NT2/D1 (cell line): Measurements from ENCODE around the gene APP.

Source experiments
- DNase-seq: peaks from one replicate; pipeline ENCODE4 v3.0.0-alpha.2; 2011; ENCODE audit warnings: low read depth, low spot score
- H3K27me3 ChIP-seq: 2 replicates; pipeline ENCODE4 v1.6.0; 2011; ENCODE audit warnings: mild to moderate bottlenecking; ENCODE audit not compliant: insufficient read length, insufficient read depth
- H3K36me3 ChIP-seq: 2 replicates; pipeline ENCODE4 v1.6.1; 2011; ENCODE audit warnings: mild to moderate bottlenecking, low read length, mixed read lengths; ENCODE audit not compliant: insufficient read depth, insufficient read length
- H3K4me1 ChIP-seq: 2 replicates; pipeline ENCODE4 v1.5.1; 2011; ENCODE audit not compliant: insufficient read depth, insufficient read length
- H3K4me3 ChIP-seq: 2 replicates; pipeline ENCODE4 v1.5.1; 2011; ENCODE audit warnings: low read depth; ENCODE audit not compliant: insufficient read length
- H3K9ac ChIP-seq: 2 replicates; pipeline ENCODE4 v1.6.0; 2011; ENCODE audit warnings: low read depth; ENCODE audit not compliant: insufficient read length
- H3K9me3 ChIP-seq: 2 replicates; pipeline ENCODE4 v1.5.1; 2011; ENCODE audit warnings: mild to moderate bottlenecking, low read length; ENCODE audit not compliant: insufficient read depth
- SUZ12 ChIP-seq: IDR thresholded peaks from 2 replicates; pipeline ENCODE4 v1.6.1; 2011; ENCODE audit not compliant: insufficient read length, insufficient read depth; ENCODE audit errors: extremely low read depth
- YY1 ChIP-seq: IDR thresholded peaks from 2 replicates; pipeline ENCODE4 v1.6.1; 2011; ENCODE audit not compliant: insufficient read length, insufficient read depth
- ZNF274 ChIP-seq: IDR thresholded peaks from 2 replicates; pipeline ENCODE4 v1.6.1; 2011; ENCODE audit warnings: mild to moderate bottlenecking, low read depth, low read length

Gene APP

DNA sequence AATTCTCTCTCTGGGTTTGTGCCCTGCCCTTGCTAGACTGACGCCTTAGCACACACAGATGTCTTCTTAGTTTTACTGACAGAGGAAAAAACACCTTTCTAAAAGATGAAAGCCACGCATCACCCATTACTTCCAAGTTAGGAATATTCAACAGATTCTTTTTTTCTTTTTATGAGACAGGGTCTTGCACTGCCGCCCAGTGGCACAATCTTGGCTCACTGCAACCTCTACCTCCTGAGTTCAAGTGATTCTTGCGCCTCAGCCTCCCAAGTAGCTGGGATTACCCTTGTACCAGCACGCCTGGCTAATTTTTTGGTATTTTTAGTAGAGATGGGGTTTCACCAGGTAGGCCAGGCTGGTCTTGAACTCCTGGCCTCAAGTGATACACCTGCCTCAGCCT, 169.2 kb downstream of the APP start:
- peaks cover 63% of the 10 kb centered on the region for H3K36me3 ChIP-seq
- no peak for DNase-seq
- TF ChIP-seq ZNF274 (no peak), SUZ12 (no peak), YY1 (no peak)
- H3K9ac ChIP-seq = no peak overlapping the region
- no peak overlapping the region for H3K4me3 ChIP-seq
- H3K27me3 ChIP-seq = no peaks in the 10 kb centered on the region
- peaks cover 8% of the 10 kb centered on the region for H3K4me1 ChIP-seq
- no peaks in the 10 kb centered on the region for H3K9me3 ChIP-seq

DNA sequence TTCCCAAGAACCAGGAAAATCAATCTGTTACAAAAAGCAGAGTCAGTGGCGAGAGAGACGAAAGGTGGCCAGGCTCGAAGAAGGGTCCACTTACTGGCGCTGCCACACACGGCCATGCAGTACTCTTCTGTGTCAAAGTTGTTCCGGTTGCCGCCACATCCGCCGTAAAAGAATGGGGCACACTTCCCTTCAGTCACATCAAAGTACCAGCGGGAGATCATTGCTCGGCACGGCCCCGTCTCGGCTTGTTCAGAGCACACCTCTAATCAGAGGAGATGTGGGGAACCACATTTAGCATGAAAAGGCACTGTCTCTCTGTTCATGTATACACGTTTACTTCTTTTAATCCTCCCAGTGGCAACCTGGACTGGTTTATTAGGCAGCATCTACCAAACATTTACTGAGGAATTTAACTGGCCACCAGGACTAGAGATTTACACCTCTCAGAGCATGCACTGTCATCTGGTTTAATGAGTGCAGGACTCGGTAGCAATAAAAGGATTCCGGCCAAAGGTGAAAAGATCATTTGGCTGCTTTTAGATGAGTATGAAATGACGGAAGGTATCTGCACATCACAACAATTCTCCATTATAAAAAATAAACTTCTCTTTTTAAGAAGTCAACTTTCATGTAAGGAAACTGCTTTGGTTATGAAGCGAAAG, 170.5 kb downstream of the APP start:
- H3K4me3 ChIP-seq = no peak overlapping the region
- H3K27me3 ChIP-seq = no peaks in the 10 kb centered on the region
- H3K4me1 ChIP-seq = peaks cover 8% of the 10 kb centered on the region
- no peak overlapping the region for H3K9ac ChIP-seq
- H3K36me3 ChIP-seq = peaks cover 70% of the 10 kb centered on the region
- DNase-seq = no peak
- no peaks in the 10 kb centered on the region for H3K9me3 ChIP-seq
- no peak for TF ChIP-seq SUZ12

DNA sequence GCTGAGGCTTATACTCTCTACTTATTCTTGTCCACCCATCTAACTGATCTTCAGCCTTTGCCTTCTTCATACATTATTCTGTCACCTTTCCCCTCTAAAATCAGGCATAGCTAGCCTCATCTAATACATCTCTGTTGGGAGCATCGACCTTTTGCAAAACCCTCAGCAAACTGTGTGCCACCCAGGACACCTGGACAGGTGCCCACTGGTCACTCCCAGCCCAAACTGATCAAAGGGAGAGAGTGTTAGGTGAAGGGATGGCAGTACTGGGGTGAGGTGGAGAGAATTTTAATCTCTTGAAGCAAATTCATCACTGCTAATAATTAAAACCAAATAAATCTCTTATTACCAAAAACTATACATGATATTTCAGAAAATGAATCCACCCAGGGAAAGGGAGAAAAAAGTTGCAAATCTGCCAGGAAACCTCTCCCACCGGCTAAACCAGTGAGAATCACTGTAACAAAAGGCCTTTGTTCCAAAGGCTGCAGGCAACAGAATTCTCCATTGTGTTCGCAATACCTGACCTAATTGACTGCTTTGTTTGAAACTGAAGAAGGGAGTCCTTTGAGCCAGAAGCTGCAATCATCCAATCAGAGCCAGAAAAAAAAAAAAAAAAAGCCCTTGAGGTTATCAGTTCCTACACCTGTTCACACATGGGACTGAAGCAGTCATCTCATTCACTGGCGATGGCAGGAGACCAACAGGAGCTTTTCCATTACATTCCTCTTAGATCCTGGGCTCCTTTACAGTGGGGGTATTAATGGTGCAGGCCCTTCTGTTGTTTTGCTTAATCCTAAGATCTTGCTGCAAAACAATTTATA, 172.6 kb downstream of the APP start:
- peaks cover 8% of the 10 kb centered on the region for H3K4me1 ChIP-seq
- no peak overlapping the region for H3K9ac ChIP-seq
- H3K36me3 ChIP-seq = peaks cover 77% of the 10 kb centered on the region
- no peaks in the 10 kb centered on the region for H3K27me3 ChIP-seq
- H3K9me3 ChIP-seq = no peaks in the 10 kb centered on the region
- peak; percentile 83 for DNase-seq
- TF ChIP-seq ZNF274 = no peak
- TF ChIP-seq SUZ12 = no peak
- TF ChIP-seq YY1 = no peak
- no peak overlapping the region for H3K4me3 ChIP-seq

DNA sequence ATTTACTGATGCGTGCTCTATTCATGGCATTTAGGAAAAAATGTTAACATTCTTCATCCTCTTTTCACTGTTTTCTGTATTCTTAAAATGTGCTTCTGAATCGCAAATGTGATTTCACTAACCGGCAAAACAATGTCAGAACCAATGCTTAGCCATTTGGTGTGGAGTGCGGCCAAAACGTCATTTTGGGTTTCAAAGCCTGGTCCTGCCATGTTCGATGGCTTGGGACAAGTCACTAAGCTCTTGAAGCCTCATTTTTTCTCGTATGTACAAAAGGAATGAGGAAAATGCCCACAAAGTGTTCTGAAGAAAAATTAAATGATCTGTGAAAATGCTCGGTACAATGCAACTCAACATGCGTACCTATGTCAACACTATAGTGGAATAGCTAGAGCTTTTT, 175.3 kb downstream of the APP start:
- TF ChIP-seq SUZ12 (no peak), ZNF274 (no peak), YY1 (no peak)
- Histone ChIP-seq H3K27me3 (no peaks in the 10 kb centered on the region), H3K4me3 (no peak overlapping the region), H3K9me3 (no peaks in the 10 kb centered on the region), H3K4me1 (peaks cover 8% of the 10 kb centered on the region), H3K9ac (no peak overlapping the region), H3K36me3 (peaks cover 65% of the 10 kb centered on the region)
- DNase-seq = no peak

DNA sequence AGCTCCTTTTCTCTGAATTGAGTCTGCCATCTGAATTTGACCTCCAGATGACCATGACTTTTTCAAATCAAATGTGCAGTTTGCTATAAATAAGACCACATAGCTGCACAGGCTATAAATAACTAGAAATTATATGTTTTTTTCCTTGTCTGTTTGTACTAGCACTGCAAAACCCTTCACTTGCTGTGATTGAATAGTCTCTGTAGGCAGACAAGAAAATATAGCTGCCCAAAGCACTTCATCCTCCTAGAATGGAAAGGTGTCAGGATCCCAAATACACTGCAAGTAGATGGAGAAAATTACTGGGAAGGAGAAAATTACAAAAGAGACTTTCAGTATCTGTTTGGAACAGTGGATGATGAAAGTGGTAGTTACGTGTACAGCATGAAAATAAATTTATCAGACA, 175.8 kb downstream of the APP start:
- Histone ChIP-seq H3K4me1 (peaks cover 6% of the 10 kb centered on the region), H3K9ac (no peak overlapping the region), H3K9me3 (no peaks in the 10 kb centered on the region), H3K27me3 (no peaks in the 10 kb centered on the region), H3K36me3 (peaks cover 60% of the 10 kb centered on the region), H3K4me3 (no peak overlapping the region)
- TF ChIP-seq YY1 (no peak), ZNF274 (no peak), SUZ12 (no peak)
- DNase-seq = no peak

DNA sequence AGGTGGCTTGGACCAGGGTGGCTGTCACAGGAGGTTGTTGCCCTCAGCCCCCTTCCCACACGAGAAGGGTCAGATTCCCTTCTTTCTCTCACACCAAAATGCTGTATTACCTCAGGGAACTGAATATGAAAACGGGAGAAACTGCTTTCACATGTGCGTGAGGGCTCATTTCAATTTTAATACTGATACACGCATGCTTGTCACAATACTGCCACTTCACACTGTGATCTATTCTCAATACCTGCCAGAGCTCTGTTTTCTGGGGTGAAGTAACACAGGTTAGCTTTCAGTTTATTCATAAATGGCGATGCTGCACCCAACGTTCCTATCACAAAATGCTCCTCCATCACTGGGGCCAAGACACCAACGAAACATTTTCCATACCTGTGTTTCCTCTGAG, 181.8 kb downstream of the APP start:
- Histone ChIP-seq H3K4me1 (no peaks in the 10 kb centered on the region), H3K9ac (no peak overlapping the region), H3K4me3 (no peak overlapping the region), H3K27me3 (no peaks in the 10 kb centered on the region), H3K36me3 (peaks cover 37% of the 10 kb centered on the region), H3K9me3 (no peaks in the 10 kb centered on the region)
- no peak for DNase-seq
- TF ChIP-seq YY1 = no peak
- no peak for TF ChIP-seq ZNF274
- TF ChIP-seq SUZ12 = no peak

DNA sequence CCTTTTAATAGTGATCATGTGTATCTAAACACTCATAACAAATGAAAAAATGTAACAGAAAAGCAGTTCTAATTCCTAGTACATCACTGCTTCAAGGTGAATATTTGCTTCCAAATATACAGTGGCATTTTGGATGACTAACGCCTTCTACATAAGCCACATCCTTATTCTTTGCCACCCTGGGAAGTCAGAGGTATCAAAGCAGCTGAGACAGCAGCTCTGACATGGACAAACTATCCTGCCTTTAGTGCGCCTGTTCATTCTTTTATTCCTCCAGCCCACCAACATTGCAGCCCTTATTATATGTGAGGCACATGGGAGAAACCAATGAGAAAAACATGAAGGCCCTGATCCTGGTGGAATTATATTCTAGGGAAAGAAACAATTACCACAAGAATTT, 183.0 kb downstream of the APP start:
- Histone ChIP-seq H3K9ac (no peak overlapping the region), H3K27me3 (no peaks in the 10 kb centered on the region), H3K4me3 (no peak overlapping the region), H3K4me1 (no peaks in the 10 kb centered on the region), H3K9me3 (no peaks in the 10 kb centered on the region), H3K36me3 (peaks cover 31% of the 10 kb centered on the region)
- no peak for TF ChIP-seq ZNF274
- no peak for TF ChIP-seq YY1
- no peak for TF ChIP-seq SUZ12
- DNase-seq = no peak
